ENCODE measurements around the gene RAB41.
"Not testable (repeated sequence)": the region's sequence is repeated elsewhere in the genome, so short reads cannot be mapped to it uniquely, and the experiment has no call there.

The RAB41 gene

GRCh38 chrX:70292788-70293187 lies 10.8 kb downstream of the RAB41 start:
- Histone ChIP-seq H3K27me3 (no peaks in the 10 kb centered on the region), H3K4me1 (ENCODE audit: control insufficient read depth in 1 of 2, insufficient read depth in 1 of 2, low read depth in 1 of 2, low read length in 1 of 2) (peaks cover 9 to 16% of the 10 kb centered on the region in 2 experiments), H3K4me3 (ENCODE audit: low read depth in 1 of 2, low read length in 1 of 2) (no peak overlapping the region), H3K27ac (no peak overlapping the region), H3K9me3 (no peaks in the 10 kb centered on the region), H3K36me3 (no peaks in the 10 kb centered on the region)
- no peak for TF ChIP-seq CTCF (IDR thresholded peaks at IDR 0.05)

GRCh38 chrX:70293621-70294020 lies 11.6 kb downstream of the RAB41 start:
- Histone ChIP-seq H3K27ac (no peak overlapping the region), H3K36me3 (no peaks in the 10 kb centered on the region), H3K4me3 (ENCODE audit: low read depth in 1 of 2, low read length in 1 of 2) (no peak overlapping the region), H3K4me1 (ENCODE audit: control insufficient read depth in 1 of 2, insufficient read depth in 1 of 2, low read depth in 1 of 2, low read length in 1 of 2) (peaks cover 9 to 16% of the 10 kb centered on the region in 2 experiments), H3K27me3 (no peaks in the 10 kb centered on the region), H3K9me3 (no peaks in the 10 kb centered on the region)
- no peak for TF ChIP-seq CTCF (IDR thresholded peaks at IDR 0.05)

GRCh38 chrX:70301716-70302115 lies 19.7 kb downstream of the RAB41 start:
- no peaks in the 10 kb centered on the region for H3K36me3 ChIP-seq
- no peaks in the 10 kb centered on the region for H3K9me3 ChIP-seq
- TF ChIP-seq CTCF (IDR thresholded peaks at IDR 0.05) = no peak
- no peaks in the 10 kb centered on the region for H3K27me3 ChIP-seq
- H3K4me1 ChIP-seq (ENCODE audit: control insufficient read depth in 1 of 2, insufficient read depth in 1 of 2, low read depth in 1 of 2, low read length in 1 of 2) = no peaks in the 10 kb centered on the region
- H3K4me3 ChIP-seq (ENCODE audit: low read depth in 1 of 2, low read length in 1 of 2) = no peak overlapping the region
- H3K27ac ChIP-seq = no peak overlapping the region

- Histone ChIP-seq H3K27me3 (no peaks in the 10 kb centered on the region), H3K36me3 (no peaks in the 10 kb centered on the region), H3K9me3 (no peaks in the 10 kb centered on the region), H3K4me3 (ENCODE audit: low read depth in 1 of 2, low read length in 1 of 2) (no peak overlapping the region), H3K4me1 (ENCODE audit: control insufficient read depth in 1 of 2, insufficient read depth in 1 of 2, low read depth in 1 of 2, low read length in 1 of 2) (no peaks in the 10 kb centered on the region), H3K27ac (no peak overlapping the region)
- no peak for TF ChIP-seq CTCF (IDR thresholded peaks at IDR 0.05)
These were observed 31.5 kb downstream of the RAB41 start for GRCh38 chrX:70313503-70313902.

- H3K9me3 ChIP-seq = no peaks in the 10 kb centered on the region
- H3K4me1 ChIP-seq (ENCODE audit: control insufficient read depth in 1 of 2, insufficient read depth in 1 of 2, low read depth in 1 of 2, low read length in 1 of 2) = no peaks in the 10 kb centered on the region
- no peak overlapping the region for H3K4me3 ChIP-seq (ENCODE audit: low read depth in 1 of 2, low read length in 1 of 2)
- no peak for TF ChIP-seq CTCF (IDR thresholded peaks at IDR 0.05)
- H3K27me3 ChIP-seq = no peaks in the 10 kb centered on the region
- no peaks in the 10 kb centered on the region for H3K36me3 ChIP-seq
- no peak overlapping the region for H3K27ac ChIP-seq
These were observed 40.8 kb downstream of the RAB41 start for GRCh38 chrX:70322784-70323183.

- not testable (repeated sequence) for H3K27me3 ChIP-seq; H3K9me3 ChIP-seq; H3K27ac ChIP-seq; H3K4me3 ChIP-seq (ENCODE audit: low read depth in 1 of 2, low read length in 1 of 2); H3K36me3 ChIP-seq; H3K4me1 ChIP-seq (ENCODE audit: control insufficient read depth in 1 of 2, insufficient read depth in 1 of 2, low read depth in 1 of 2, low read length in 1 of 2)
These were observed 41.7 kb downstream of the RAB41 start for GRCh38 chrX:70323628-70324027.
